NT2/D1 (cell line): ENCODE data around the gene PPTC7.

Experiments used
- YY1 ChIP-seq: IDR thresholded peaks from 2 replicates; pipeline ENCODE4 v1.6.1; 2011; ENCODE audit not compliant: insufficient read length, insufficient read depth
- ZNF274 ChIP-seq: IDR thresholded peaks from 2 replicates; pipeline ENCODE4 v1.6.1; 2011; ENCODE audit warnings: mild to moderate bottlenecking, low read depth, low read length

GRCh38 chr12:110613771-110614684 lies 30.9 kb upstream of the PPTC7 start, which contains the start of gene TCTN1:
- TF ChIP-seq ZNF274 = no peak
- TF ChIP-seq YY1 = no peak
